GM18505 (cell line): ENCODE data around the gene PWWP2B.
"Not testable (repeated sequence)": the region's sequence is repeated elsewhere in the genome, so short reads cannot be mapped to it uniquely, and the experiment has no call there.

Experiments
- ATAC-seq: cut with Tn5 transposase; IDR thresholded peaks from one replicate; pipeline ENCODE4 v1.9.1; 2021; ENCODE audit not compliant: unreplicated experiment
- POLR2A ChIP-seq: IDR thresholded peaks from 4 replicates; pipeline ENCODE4 v1.6.1; 2011; ENCODE audit warnings: borderline replicate concordance; ENCODE audit not compliant: insufficient read depth, insufficient read length; ENCODE audit errors: extremely low read depth

The PWWP2B gene

DNA sequence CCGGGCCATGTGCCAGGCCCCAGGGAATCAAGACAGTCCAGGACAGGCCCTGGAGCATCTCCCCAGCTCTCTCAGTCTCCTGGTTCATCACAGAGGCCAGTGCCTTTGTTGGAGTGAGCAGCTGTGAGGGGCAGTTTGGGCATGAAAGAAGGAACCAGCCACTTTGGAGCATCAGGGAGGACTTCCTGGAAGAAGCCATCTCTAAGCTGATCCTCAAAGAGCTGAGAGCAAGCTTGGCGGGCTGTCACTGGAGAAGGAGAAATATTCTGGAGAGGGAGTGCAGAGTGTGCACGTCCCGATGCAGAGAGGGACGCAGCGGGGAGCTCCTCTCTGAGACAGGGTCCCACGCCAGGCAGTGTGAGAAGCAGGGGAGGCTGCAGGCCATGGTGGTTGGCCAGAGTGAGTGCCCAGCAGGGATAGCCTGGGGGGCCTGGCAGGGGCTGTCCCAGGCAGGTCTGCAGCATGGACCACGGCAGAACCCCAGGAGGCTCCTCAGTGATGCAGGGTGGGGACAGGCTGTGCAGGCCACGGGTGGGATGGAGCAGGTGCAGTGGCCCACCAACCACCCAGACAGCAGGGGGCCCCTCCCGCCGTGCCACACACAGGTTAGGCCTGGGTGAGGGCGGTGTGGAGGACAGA, 34.7 kb downstream of the PWWP2B start:
- no peak for ATAC-seq
- TF ChIP-seq POLR2A, result no peak

DNA sequence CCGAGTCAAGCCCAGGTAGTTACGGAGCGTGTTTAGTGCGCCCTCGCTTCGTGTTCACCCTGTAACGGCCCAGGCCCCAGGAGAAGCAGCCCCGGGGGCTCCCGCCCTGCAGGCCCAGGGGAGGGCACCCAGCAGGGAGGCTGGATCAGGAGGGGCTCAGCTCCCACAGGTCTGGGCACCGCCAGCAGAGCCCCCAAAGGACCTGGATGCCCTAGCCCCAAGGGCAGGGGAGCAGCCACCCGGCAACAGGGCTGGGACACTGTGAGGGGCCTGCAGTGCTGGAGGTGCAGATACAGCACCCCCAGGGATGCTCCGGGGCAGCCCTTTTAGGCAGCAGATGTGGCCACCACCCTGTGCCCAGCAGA, 35.2 kb downstream of the PWWP2B start:
- TF ChIP-seq POLR2A, result no peak

DNA sequence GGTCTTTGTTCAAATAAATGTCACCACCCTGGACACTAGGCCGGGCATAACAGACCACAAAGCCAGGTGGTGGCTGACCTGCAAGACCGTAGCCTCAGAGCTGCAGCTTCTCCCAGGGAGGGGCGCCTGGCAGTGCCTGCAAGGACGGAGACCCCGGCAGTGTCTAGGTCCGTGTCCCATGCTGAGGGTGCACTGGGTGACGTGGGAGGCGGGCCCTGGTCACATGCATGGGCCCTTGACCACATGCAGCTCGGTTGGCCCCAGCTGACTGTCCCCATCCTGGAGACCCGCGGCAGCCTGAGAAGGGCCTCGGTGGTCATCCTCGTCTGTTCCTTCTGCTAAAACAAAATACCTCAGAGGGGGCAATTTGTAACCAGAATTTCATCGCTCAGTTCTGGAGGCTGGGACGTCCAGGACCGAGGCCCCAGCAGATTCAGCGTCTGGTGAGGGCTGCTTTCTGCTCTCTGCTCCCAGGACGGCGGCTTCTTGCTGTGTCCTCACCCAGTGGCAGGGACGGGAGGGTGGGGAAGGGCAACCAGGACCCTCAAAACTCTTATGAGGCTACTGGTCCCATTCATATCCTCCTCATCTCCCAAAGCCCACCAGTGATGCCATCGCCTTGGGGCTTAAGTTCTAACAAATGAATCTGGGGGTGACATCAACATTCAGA, 36.8 kb downstream of the PWWP2B start:
- ATAC-seq, result no peak
- no peak for TF ChIP-seq POLR2A

More for the DNA sequence above, 35.2 kb downstream of the PWWP2B start:
- no peak for ATAC-seq

DNA sequence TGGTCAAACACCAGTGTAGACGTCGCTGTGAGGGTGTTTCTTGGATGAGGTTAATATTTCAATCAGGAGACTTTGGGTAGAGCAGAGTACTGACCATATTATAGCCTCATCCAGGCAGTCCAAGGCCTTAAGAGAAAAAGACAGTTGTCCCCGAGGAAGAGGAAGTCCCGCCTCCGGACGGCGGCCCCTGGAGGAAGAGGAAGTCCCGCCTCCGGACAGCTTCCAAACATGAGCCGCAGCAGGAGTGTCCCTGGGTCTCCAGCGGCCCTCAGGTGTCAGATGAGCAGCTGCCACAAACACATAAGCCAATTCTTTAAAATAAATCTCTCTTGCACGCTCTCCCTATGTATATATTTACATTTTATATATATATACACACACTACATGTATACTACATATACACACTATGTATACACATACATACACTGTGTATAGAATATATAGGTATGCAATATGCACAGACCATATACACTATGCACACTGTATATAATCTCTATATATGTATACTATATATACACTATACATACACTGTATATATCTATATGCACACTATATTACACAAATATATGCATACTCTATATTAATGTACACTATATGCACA, 37.5 kb downstream of the PWWP2B start:
- no peak for ATAC-seq
- no peak for TF ChIP-seq POLR2A

DNA sequence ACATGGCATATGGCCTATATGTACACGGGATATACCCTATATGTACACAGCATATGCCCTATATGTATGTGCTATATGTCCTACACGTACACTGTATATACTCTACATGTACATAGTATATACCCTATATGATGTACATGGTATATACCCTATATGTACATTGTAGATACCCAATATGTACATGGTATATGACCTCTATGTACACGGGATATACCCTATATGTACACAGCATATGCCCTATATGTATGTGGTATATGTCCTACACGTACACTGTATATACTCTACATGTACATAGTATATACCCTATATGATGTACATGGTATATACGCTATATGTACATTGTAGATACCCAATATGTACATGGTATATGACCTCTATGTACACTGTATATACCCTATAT, 38.3 kb downstream of the PWWP2B start:
- ATAC-seq, result not testable (repeated sequence)

DNA sequence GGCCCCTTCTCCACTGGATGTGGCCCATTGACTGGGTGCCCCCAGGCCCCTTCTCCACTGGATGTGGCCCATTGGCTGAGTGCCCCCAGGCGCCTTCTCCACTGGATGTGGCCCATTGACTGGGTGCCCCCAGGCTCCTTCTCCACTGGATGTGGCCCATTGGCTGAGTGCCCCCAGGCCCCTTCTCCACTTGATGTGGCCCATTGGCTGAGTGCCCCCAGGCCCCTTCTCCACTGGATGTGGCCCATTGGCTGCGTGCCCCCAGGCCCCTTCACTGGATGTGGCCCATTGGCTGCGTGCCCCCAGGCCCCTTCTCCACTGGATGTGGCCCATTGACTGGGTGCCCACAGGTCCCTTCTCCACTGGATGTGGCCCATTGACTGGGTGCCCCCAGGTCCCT, 39.1 kb downstream of the PWWP2B start:
- ATAC-seq, result not testable (repeated sequence)

DNA sequence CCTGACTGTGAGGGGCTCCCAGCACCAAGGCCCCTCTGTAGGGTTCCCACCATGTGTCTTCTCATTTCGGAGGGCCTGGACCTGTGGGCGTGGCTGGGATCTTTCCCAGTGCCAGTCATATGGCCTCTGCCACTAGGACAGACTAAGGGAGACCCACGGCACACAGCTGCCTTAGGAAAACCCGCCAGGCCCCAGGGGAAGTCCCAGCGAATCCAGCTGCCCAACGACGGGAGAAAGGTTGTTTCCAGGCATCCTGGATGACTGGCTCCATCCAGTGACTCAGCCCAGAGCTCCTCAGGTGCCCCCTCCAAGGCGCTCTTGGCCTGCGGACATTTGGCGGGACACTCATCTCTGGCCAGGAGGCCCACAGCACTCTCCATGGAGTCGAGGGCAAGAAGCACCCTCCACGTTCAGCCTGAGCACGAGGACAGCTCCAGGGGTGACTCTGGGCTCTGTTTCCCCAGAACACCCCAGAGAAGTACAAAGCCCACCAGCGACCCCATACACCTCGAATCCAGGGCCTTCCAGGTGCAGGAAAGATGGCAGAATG, 39.9 kb downstream of the PWWP2B start:
- TF ChIP-seq POLR2A, result no peak
- ATAC-seq, result no peak

DNA sequence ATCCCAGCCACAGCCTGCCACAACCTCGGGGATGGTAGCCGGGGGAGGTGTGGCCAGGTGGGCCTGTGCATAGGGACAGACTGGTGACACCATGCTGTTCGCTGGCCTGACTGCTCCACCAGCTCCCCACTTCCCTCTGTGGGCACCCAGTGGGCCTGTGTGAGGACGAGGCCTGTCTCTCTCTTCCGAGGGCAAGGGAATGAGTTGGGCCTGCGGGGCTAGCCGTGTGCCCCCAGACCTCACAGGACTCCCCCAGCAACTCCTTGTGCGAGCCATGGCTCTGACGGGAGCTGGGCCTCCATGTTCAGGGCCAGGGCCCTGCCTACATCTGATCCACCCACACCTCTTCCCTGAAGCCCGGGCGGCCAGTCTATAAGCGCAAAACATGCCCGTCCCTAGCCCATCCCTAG, 40.5 kb downstream of the PWWP2B start:
- ATAC-seq, result no peak
- no peak for TF ChIP-seq POLR2A

DNA sequence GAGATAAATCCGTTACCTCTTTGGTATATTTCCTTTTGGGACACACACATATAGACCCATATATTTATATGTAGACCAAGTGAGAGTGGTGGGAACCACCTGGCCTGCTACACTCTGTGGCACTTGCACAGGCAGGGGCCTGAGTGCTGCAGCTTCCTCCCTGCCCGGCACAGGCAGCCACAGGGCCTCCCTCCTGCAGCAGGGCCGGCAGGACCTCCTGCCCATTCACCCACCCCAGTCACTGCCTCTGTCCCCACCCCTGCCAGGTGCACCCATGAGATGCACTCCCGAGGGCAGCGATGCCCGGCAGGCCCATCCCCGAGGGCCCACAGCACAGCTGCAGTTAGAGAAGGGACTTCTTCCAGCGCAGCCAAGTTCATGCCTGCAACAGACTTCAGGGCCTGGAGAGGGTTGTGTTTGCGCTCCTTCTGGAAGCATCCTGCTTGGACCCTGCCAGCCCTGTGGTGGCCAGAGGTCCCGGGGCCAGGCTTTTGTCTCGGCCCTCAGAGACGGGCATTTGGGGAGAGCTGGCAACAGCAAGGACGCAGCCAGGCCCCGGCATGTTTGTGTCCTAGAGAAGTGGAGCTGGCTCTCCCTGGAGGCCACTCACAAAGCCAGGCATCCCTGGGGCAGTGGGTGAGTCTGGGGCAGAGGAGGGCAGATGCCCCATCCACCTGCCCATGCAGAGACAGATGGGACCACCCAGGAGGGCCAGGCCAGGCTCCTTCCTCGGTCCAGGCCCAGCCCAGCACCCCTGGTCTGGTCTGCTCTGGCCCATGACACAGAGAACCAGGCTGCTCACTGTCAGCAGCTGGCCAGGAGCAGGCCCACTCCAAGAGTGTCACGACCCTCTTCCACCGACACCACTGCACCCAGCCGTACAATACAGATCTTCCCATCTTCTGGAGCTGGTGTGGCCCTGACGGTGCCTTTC, 41.4 kb downstream of the PWWP2B start:
- no peak for ATAC-seq
- no peak for TF ChIP-seq POLR2A

DNA sequence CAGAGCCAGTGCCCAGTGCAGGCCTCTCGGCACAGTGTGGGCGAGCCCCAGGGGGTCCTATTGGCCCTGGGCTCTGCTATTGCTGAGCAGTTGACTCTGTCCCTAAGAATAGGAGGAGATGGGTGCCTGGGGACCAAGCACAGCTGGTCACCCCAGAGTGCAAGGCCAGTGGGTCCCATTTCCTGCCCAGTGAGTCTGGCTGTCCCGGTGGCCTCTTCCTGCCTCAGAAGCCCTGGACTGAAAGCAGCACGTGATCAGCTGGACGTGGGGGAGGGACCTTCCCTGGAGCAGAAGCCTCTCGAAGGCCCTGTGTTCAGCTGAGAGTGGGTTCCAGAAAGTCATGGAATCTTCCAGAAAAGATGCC, 42.0 kb downstream of the PWWP2B start:
- no peak for TF ChIP-seq POLR2A
- no peak for ATAC-seq

DNA sequence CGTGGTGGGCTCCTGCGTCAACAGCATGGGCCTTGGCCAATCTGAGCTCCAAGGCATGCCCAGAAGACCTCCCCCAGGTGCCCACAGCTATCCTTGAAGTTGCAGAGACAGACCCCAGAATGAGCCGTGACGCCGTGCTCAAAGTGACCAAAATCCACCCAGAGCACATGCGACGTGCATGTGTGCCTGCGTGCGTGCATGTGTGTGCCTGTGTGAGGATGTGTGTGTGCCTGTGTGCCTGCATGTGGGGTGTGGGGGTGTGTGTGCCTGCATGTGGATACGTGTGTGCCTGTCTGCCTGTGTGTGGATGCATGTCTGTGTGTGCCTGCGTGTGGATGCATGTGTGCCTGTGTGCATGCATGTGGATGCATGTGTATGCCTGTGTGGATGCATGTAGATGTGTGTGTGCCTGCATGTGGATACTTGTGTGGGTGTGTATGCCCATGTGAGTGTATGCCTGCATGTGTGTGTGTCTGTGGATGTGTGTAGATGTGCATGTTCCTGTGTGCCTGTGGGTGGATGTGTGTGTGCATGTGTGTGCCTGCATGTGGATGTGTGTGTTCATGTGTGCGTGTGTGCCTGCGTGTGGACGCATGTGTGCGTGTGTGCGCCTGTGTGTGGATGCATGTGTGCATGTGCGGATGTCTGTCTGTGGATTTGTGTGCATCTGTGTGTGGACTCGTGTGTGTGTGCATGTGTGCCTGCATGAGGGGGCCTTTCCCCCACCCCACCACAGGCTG, 42.6 kb downstream of the PWWP2B start:
- no peak for ATAC-seq
- no peak for TF ChIP-seq POLR2A

DNA sequence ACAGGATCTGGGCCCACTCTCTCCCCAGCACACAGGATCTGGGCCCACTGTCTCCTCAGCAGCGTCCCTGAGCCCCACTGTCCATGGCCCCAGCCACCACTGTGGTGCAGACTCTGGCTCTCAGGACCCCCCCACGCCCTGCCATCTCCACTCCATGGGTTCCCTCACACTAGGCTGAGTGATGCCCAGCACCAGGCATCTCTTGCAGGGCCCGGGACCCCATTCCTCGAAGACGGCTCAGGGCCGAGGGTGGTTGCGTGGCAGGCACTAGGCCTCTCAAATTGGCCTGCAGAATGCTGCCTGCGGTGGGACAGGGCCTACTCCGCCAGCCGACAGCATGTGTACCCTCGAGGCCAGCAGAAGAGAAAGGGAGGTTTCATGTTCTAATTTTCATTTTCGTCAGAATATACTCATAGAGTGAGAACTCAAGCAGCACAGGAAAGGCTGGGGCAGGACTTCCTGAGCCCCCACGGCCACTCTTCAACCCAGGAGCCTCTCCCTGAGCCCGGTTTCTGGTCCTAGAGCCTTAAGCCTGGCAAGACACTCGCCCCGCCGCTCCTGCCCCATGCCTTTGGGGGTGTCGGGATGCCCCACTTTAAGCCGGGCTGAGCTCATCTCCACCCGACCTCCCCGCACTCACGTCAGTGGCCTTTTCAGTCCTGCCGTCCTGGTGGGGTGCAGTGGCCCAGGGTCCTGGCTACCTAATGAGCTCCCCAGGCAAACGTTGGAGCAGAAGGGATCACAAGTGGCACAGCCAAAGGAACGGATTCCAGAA, 44.0 kb downstream of the PWWP2B start:
- TF ChIP-seq POLR2A, result no peak
- no peak for ATAC-seq
